Pancreas (tissue), 10 donors: Measurements from ENCODE around the gene CR1. TPM values are rescaled to one million over a fixed set of nuclear protein-coding genes. Genes with fewer than 3 reads are reported as not detected.
"Not testable (repeated sequence)": the region's sequence is repeated elsewhere in the genome, so short reads cannot be mapped to it uniquely, and the experiment has no call there.

Experiments used
- ATAC-seq, 4 donors: fragments of 200-7000 bp; cut with Tn5 transposase; one replicate each; pipeline versions ENCODE4 v1.8.0 to v1.9.1; 2020; ENCODE audit warnings: mild to moderate bottlenecking in 4 of 4, moderate library complexity in 4 of 4
- DNase-seq, 6 donors: peaks; one replicate each; pipeline ENCODE4 v3.0.0-alpha.2; 2020
- FAIRE-seq: peaks from 2 replicates; lab custom pipeline; 2012; peaks lifted over from hg19 to GRCh38; lab: Jason Lieb, UNC
- H3K27ac ChIP-seq, 4 donors: fragments of 200-600 bp; sonication (generic); 1 replicate in 3 of 4; 2 replicates in 1 of 4; pipeline versions ENCODE4 v1.5.0 to v1.8.0; 2020
- H3K27me3 ChIP-seq, 4 donors: fragments of 200-600 bp; one replicate each; pipeline ENCODE4 v1.8.0; 2021
- H3K36me3 ChIP-seq, 3 donors: fragments of 200-600 bp; sonication (generic) in 1 of 3; one replicate each; pipeline versions ENCODE4 v1.5.0 to v1.8.0; 2020 to 2021
- H3K4me1 ChIP-seq, 3 donors: fragments of 200-600 bp; one replicate each; pipeline ENCODE4 v1.8.0; 2021
- H3K4me3 ChIP-seq, 4 donors: fragments of 200-600 bp; sonication (generic) in 2 of 4; one replicate each; pipeline versions ENCODE4 v1.5.0 to v1.8.0; 2020 to 2021
- H3K9me3 ChIP-seq, 4 donors: fragments of 200-600 bp; one replicate each; pipeline ENCODE4 v1.8.0; 2021
- WGBS, 2 donors: extraction: QIAGEN DNeasy Blood & Tissue Kit; methylation state at CpG; one replicate each; pipeline ENCODE4 v1.1.7; 2013; 5-methylcytosine and 5-hydroxymethylcytosine counted together
- intact Hi-C, 3 donors: fragments of 100-400 bp; cut with DNase I; formaldehyde crosslinking; loops; one replicate each; pipeline versions ENCODE4 v1.11.1 to v1.14.2; 2022
- polyA plus RNA-seq, 2 donors: library from polyadenylated mRNA; stranded (reverse); fragments of 200-250 nt; gene quantifications; one replicate each; pipeline ENCODE4 v1.2.3, GENCODE V29; 2013
- total RNA-seq, 6 donors: library from RNA; stranded (reverse); fragmentation: NEBNext Ultra II Directional in 4 of 6; extraction: Animal tissue kit (Norgen Biotek cat#: 25700) in 4 of 6; gene quantifications; one replicate each; pipeline versions ENCODE4 v1.2.1 to v1.2.4, GENCODE V29; 2021 to 2023
- TF ChIP-seq, protein P1 (sequence below), 4 donors: fragments of 200-600 bp; sonication (generic) in 3 of 4; IDR thresholded peaks; one replicate each; pipeline versions ENCODE4 v1.5.0 to v1.8.0; 2021; ENCODE audit warnings: antibody characterized with exemption in 4 of 4
- donor health status: healthy with polysubstance abuse.
- donor health status: DM: no; HTN: no; CAD: no; lungs with moderate emphysema.
- donor health status: DM: no; HTN: no; CAD: no.
- donor health status: control.
- donor health status: control.
- donor health status: Bipolar disorder and iron deficiency.
- donor health status: DM: yes; HTN: yes; CAD: no.
- donor health status: DM: no; HTN: no; CAD: no.
- donor health status: DM: no; HTN: no; CAD: no.
- donor health status: DM: yes; HTN: yes; CAD: no.

The CR1 gene
- total and polyA plus RNA-seq, 8 donors, result 0.05 to 4.7 (median 0.29) TPM

DNA sequence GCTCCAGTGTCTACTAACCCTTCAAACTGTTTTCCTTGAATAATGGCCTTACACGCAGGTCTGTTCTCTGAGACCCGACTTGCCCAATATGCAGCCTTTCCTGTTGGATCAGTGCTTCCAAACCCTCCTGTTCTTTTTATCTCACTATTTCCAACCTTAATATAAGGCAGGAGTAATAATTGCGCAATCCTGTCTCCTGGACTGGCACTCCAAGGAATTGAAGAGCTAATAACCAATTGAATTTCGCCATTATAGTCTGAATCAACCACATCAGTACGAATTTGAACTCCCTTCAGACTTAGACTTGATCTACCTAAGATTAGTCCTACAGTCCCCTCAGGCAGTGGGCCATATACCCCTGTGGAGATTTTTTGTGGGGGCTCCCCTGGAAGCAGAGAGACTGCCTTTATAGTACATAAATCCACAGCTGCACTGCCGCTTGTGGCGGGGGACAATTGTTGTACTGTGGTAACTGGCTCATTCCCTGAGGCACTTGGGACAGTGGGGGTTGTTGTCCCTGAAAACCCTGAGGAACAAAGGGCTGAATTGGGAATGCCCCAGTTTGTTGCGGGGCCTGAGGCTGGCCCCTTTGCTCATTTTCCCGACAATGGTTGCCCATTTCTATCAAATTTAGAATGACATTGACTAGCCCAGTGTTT, 142.7 kb downstream of the CR1 start:
- H3K9me3 ChIP-seq, intact Hi-C loops, H3K4me1 ChIP-seq, ATAC-seq, FAIRE-seq, H3K27me3 ChIP-seq, H3K36me3 ChIP-seq, H3K4me3 ChIP-seq, DNase-seq, H3K27ac ChIP-seq: not testable (repeated sequence)
- 80 to 90% methylated on average over 9 of the region's 9 CpGs for WGBS, 2 donors

GRCh38 chr1:207639362-207639761, 143.4 kb downstream of the CR1 start:
- H3K9me3 ChIP-seq, H3K36me3 ChIP-seq, H3K27me3 ChIP-seq, H3K4me3 ChIP-seq, FAIRE-seq, H3K4me1 ChIP-seq, DNase-seq, ATAC-seq, H3K27ac ChIP-seq, intact Hi-C loops: not testable (repeated sequence)
- WGBS, 2 donors, result 52 to 57% methylated on average over 5 of the region's 5 CpGs

DNA sequence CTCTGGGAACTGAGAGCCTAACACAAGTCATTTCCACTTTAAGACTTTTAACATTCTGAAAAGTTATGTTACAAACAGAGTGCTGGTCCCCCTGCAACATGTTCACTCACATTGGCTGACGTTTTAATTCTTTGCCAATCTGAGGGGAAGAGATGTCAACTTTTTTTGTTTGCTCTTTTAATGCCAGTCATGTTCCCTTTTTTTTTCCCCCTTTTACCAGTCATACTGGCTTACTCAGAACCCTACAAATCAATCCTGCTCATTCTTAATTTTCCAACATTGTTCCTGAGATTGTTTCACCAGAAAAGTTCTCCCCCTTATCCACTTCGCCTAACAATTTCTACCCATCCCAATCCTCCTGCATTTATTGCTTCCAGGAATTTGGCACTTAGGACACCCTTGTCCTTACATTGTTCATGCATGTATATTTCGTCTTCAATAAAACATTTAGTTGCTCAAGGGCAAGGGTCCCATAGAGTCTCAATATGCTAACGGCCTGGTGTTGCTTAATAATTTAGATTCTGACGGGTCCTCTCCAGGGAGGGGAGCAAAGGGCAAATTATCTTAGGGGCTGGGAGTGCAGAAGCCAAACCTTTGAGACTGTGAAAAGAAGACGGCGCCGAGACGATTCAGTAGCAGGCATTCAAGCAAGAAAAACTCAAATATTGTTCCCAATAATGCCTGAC, 148.4 kb downstream of the CR1 start:
- H3K36me3 ChIP-seq, result no peaks in the 10 kb centered on the region
- TF ChIP-seq, protein P1, sequence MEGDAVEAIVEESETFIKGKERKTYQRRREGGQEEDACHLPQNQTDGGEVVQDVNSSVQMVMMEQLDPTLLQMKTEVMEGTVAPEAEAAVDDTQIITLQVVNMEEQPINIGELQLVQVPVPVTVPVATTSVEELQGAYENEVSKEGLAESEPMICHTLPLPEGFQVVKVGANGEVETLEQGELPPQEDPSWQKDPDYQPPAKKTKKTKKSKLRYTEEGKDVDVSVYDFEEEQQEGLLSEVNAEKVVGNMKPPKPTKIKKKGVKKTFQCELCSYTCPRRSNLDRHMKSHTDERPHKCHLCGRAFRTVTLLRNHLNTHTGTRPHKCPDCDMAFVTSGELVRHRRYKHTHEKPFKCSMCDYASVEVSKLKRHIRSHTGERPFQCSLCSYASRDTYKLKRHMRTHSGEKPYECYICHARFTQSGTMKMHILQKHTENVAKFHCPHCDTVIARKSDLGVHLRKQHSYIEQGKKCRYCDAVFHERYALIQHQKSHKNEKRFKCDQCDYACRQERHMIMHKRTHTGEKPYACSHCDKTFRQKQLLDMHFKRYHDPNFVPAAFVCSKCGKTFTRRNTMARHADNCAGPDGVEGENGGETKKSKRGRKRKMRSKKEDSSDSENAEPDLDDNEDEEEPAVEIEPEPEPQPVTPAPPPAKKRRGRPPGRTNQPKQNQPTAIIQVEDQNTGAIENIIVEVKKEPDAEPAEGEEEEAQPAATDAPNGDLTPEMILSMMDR (IDR thresholded peaks at IDR 0.05), result no peak
- FAIRE-seq, result no peak
- no peak for ATAC-seq
- H3K4me1 ChIP-seq, result peaks cover 0 to 8% (median 4%) of the 10 kb centered on the region in 3 donors
- DNase-seq, result no peak
- H3K4me3 ChIP-seq, result peak overlapping the region; percentile 30 to 62 (median 41)
- intact Hi-C loops, result no loop called here
- no peak overlapping the region for H3K27ac ChIP-seq
- 23 to 28% methylated on average over 9 of the region's 9 CpGs for WGBS, 2 donors
- H3K27me3 ChIP-seq, result peaks cover 0 to 5% (median 0%) of the 10 kb centered on the region in 4 donors
- H3K9me3 ChIP-seq, result no peaks in the 10 kb centered on the region

GRCh38 chr1:207644852-207645634, 149.1 kb downstream of the CR1 start, which contains the start of gene CR1L:
CR1L (plus strand) TSS chr1:207645133; CDS start chr1:207645234, 101 bp downstream.
- Histone ChIP-seq H3K4me1 (peaks cover 0 to 8% (median 4%) of the 10 kb centered on the region in 3 donors), H3K27ac (no peak within 1 kb of the TSS), H3K27me3 (peaks cover 0 to 5% (median 0%) of the 10 kb centered on the region in 4 donors), H3K9me3 (no peaks in the 10 kb centered on the region), H3K4me3 (peak within 1 kb of the TSS; percentile 30 to 62 (median 41)), H3K36me3 (no peaks in the 10 kb centered on the region)
- peak; percentile 94 to 99 (median 98) for ATAC-seq
- no peak for FAIRE-seq
- intact Hi-C loops, result no loop called here
- TF ChIP-seq, protein P1 (IDR thresholded peaks at IDR 0.05), result no peak
- DNase-seq, result peak; percentile 68 to 90 (median 80)
- WGBS, 2 donors, result 7 to 9% methylated on average over 65 of the region's 65 CpGs

DNA sequence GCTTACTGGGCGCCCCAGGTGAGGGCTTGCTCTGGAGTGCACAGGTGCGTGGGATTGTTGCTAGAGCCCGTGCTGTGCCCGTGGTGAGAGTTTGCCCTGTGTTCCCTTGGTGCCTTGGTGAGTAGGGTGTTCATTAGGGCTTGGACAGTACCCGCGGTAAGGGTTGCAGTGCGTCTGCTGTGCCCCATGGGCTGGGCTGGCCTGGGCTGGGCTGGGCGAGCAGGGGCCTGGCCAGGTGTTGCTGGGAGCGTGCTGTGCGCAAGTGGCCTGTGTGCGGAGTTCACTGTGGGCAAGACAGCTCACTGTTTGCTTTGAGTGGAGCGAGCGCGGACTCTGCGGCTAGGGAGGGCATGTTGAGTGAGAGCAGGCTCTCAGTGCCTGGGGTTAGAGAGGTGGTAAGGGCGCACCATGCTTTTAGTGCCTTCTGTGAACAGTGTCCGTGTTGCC, 149.7 kb downstream of the CR1 start:
- 82 to 86% methylated on average over 17 of the region's 17 CpGs for WGBS, 2 donors
- peak overlapping the region in 1 of 4 donors; percentile 62 for H3K4me3 ChIP-seq
- peak in 1 of 6 donors; percentile 53 for DNase-seq
- H3K4me1 ChIP-seq, result peaks cover 0 to 8% (median 4%) of the 10 kb centered on the region in 3 donors
- intact Hi-C loops, result no loop called here
- no peaks in the 10 kb centered on the region for H3K9me3 ChIP-seq
- peak in 3 of 4 donors; percentile 5 to 14 (median 7) for ATAC-seq
- TF ChIP-seq, protein P1 (IDR thresholded peaks at IDR 0.05), result no peak
- no peaks in the 10 kb centered on the region for H3K36me3 ChIP-seq
- no peak overlapping the region for H3K27ac ChIP-seq
- FAIRE-seq, result no peak
- peaks cover 0 to 2% (median 0%) of the 10 kb centered on the region in 4 donors for H3K27me3 ChIP-seq
